HG03565 (cell line): ENCODE measurements around the gene GAST.
A peak's percentile ranks its signal among the peaks of the same experiment; 100 is the strongest.
"Not testable (repeated sequence)": the region's sequence is repeated elsewhere in the genome, so short reads cannot be mapped to it uniquely, and the experiment has no call there.

Experiments
- ATAC-seq: cut with Tn5 transposase; IDR thresholded peaks from one replicate; pipeline ENCODE4 v1.9.1; 2021; ENCODE audit warnings: mild to moderate bottlenecking, moderate library complexity; ENCODE audit not compliant: unreplicated experiment

GAST gene

GRCh38 chr17:41711669-41712400, at the start of gene GAST:
Gene GAST (plus strand): TSS chr17:41712331. CDS start chr17:41715437, 3,106 bp downstream.
- no peak for ATAC-seq

- ATAC-seq, result no peak
Observed at GRCh38 chr17:41663451-41664171, 48.5 kb upstream of the GAST start.

GRCh38 chr17:41664172-41664457, 48.0 kb upstream of the GAST start:
- ATAC-seq, result no peak

- no peak for ATAC-seq
Observed at GRCh38 chr17:41664587-41665565, 47.3 kb upstream of the GAST start.

GRCh38 chr17:41665566-41666236, 46.4 kb upstream of the GAST start:
- peak; percentile 43 for ATAC-seq

GRCh38 chr17:41666237-41666641, 45.9 kb upstream of the GAST start:
- ATAC-seq, result peak; percentile 20

GRCh38 chr17:41666708-41667279, 45.3 kb upstream of the GAST start:
- no peak for ATAC-seq

- no peak for ATAC-seq
Observed at GRCh38 chr17:41667280-41668041, 44.7 kb upstream of the GAST start.

GRCh38 chr17:41672153-41672552, 40.0 kb upstream of the GAST start:
- ATAC-seq, result no peak

GRCh38 chr17:41675157-41676057, 36.7 kb upstream of the GAST start:
- not testable (repeated sequence) for ATAC-seq

GRCh38 chr17:41676058-41676419, 36.1 kb upstream of the GAST start:
- no peak for ATAC-seq

- no peak for ATAC-seq
Observed at GRCh38 chr17:41678411-41678906, 33.7 kb upstream of the GAST start.

GRCh38 chr17:41678907-41679739, 33.0 kb upstream of the GAST start:
- peak; percentile 64 for ATAC-seq

GRCh38 chr17:41679740-41680425, 32.2 kb upstream of the GAST start:
- ATAC-seq, result no peak

- ATAC-seq, result no peak
Observed at GRCh38 chr17:41680426-41681040, 31.6 kb upstream of the GAST start.

- ATAC-seq, result no peak
Observed at GRCh38 chr17:41681776-41682175, 30.4 kb upstream of the GAST start.

- no peak for ATAC-seq
Observed at GRCh38 chr17:41682631-41683030, 29.5 kb upstream of the GAST start.
